Measurements from ENCODE around the gene ST8SIA4. TPM values are rescaled to one million over a fixed set of nuclear protein-coding genes. Genes with fewer than 3 reads are reported as not detected.

Gene ST8SIA4
- total and polyA plus RNA-seq, 2 experiments from 2014 or later = 3.1 to 6.0 TPM

- H3K4me2 ChIP-seq = no peak overlapping the region
- H3K4me1 ChIP-seq (ENCODE audit: insufficient read depth) = no peaks in the 10 kb centered on the region
- H2AFZ ChIP-seq = no peak overlapping the region
- no peaks in the 10 kb centered on the region for H3K79me2 ChIP-seq
- no peaks in the 10 kb centered on the region for H3K27me3 ChIP-seq
- no peak for DNase-seq (ENCODE audit: low spot score)
- H3K4me3 ChIP-seq = no peak overlapping the region
- H3K36me3 ChIP-seq (replicated peaks; ENCODE audit: insufficient read depth, low read depth) = no peaks in the 10 kb centered on the region
- WGBS (ENCODE audit: low lambda C conversion rate, missing lambda C conversion rate) = 89% methylated on average over 2 of the region's 2 CpGs
- no peaks in the 10 kb centered on the region for H4K20me1 ChIP-seq (ENCODE audit: insufficient read depth, poor library complexity, severe bottlenecking)
- H3K9me2 ChIP-seq (replicated peaks; ENCODE audit: insufficient read depth) = no peaks in the 10 kb centered on the region
- no peak for TF ChIP-seq EZH2phosphoT487 (IDR thresholded peaks at IDR 0.05; ENCODE audit: low read depth, severe bottlenecking, unreplicated experiment)
- TF ChIP-seq EZH2 (IDR thresholded peaks at IDR 0.05; ENCODE audit: borderline replicate concordance) = no peak
- no peak for TF ChIP-seq CTCF (IDR thresholded peaks at IDR 0.05; ENCODE audit: poor library complexity)
- no peak overlapping the region for H3K27ac ChIP-seq
- no peaks in the 10 kb centered on the region for H3K9me3 ChIP-seq (ENCODE audit: low read depth)
Observed at GRCh38 chr5:100877274-100877673, 25.8 kb downstream of the ST8SIA4 start.

- TF ChIP-seq EZH2 (IDR thresholded peaks at IDR 0.05; ENCODE audit: borderline replicate concordance) (no peak), CTCF (IDR thresholded peaks at IDR 0.05; ENCODE audit: poor library complexity) (no peak), EZH2phosphoT487 (IDR thresholded peaks at IDR 0.05; ENCODE audit: low read depth, severe bottlenecking, unreplicated experiment) (no peak)
- H3K4me3 ChIP-seq = no peak overlapping the region
- no peak overlapping the region for H2AFZ ChIP-seq
- H3K9me2 ChIP-seq (replicated peaks; ENCODE audit: insufficient read depth) = no peaks in the 10 kb centered on the region
- H3K36me3 ChIP-seq (replicated peaks; ENCODE audit: insufficient read depth, low read depth) = no peaks in the 10 kb centered on the region
- no peaks in the 10 kb centered on the region for H4K20me1 ChIP-seq (ENCODE audit: insufficient read depth, poor library complexity, severe bottlenecking)
- H3K79me2 ChIP-seq = no peaks in the 10 kb centered on the region
- H3K4me2 ChIP-seq = no peak overlapping the region
- WGBS (ENCODE audit: low lambda C conversion rate, missing lambda C conversion rate) = 90% methylated on average over 2 of the region's 2 CpGs
- DNase-seq (ENCODE audit: low spot score) = no peak
- no peak overlapping the region for H3K27ac ChIP-seq
- no peaks in the 10 kb centered on the region for H3K27me3 ChIP-seq
- H3K4me1 ChIP-seq (ENCODE audit: insufficient read depth) = no peaks in the 10 kb centered on the region
- no peaks in the 10 kb centered on the region for H3K9me3 ChIP-seq (ENCODE audit: low read depth)
Observed at GRCh38 chr5:100872408-100873190, 30.5 kb downstream of the ST8SIA4 start.

GRCh38 chr5:100867039-100867562 is 36.0 kb downstream of the ST8SIA4 start:
- no peaks in the 10 kb centered on the region for H3K36me3 ChIP-seq (replicated peaks; ENCODE audit: insufficient read depth, low read depth)
- H3K79me2 ChIP-seq = no peaks in the 10 kb centered on the region
- DNase-seq (ENCODE audit: low spot score) = no peak
- H3K9me3 ChIP-seq (ENCODE audit: low read depth) = no peaks in the 10 kb centered on the region
- no peaks in the 10 kb centered on the region for H3K4me1 ChIP-seq (ENCODE audit: insufficient read depth)
- no peak overlapping the region for H3K4me3 ChIP-seq
- H3K27me3 ChIP-seq = no peaks in the 10 kb centered on the region
- 84% methylated on average over 3 of the region's 3 CpGs for WGBS (ENCODE audit: low lambda C conversion rate, missing lambda C conversion rate)
- H2AFZ ChIP-seq = no peak overlapping the region
- no peak overlapping the region for H3K4me2 ChIP-seq
- no peak for TF ChIP-seq EZH2 (IDR thresholded peaks at IDR 0.05; ENCODE audit: borderline replicate concordance)
- TF ChIP-seq CTCF (IDR thresholded peaks at IDR 0.05; ENCODE audit: poor library complexity) = no peak
- no peak for TF ChIP-seq EZH2phosphoT487 (IDR thresholded peaks at IDR 0.05; ENCODE audit: low read depth, severe bottlenecking, unreplicated experiment)
- H4K20me1 ChIP-seq (ENCODE audit: insufficient read depth, poor library complexity, severe bottlenecking) = no peaks in the 10 kb centered on the region
- H3K9me2 ChIP-seq (replicated peaks; ENCODE audit: insufficient read depth) = no peaks in the 10 kb centered on the region
- H3K27ac ChIP-seq = no peak overlapping the region

All from hepatocyte (in vitro differentiated cells).